Measurements from ENCODE around the gene ANKRD65. TPM values are rescaled to one million over a fixed set of nuclear protein-coding genes. Genes with fewer than 3 reads are reported as not detected.
"Not testable (repeated sequence)": the region's sequence is repeated elsewhere in the genome, so short reads cannot be mapped to it uniquely, and the experiment has no call there.

ANKRD65 gene
- total RNA-seq, 1 donor from 2014 or later = 11.9 TPM

DNA sequence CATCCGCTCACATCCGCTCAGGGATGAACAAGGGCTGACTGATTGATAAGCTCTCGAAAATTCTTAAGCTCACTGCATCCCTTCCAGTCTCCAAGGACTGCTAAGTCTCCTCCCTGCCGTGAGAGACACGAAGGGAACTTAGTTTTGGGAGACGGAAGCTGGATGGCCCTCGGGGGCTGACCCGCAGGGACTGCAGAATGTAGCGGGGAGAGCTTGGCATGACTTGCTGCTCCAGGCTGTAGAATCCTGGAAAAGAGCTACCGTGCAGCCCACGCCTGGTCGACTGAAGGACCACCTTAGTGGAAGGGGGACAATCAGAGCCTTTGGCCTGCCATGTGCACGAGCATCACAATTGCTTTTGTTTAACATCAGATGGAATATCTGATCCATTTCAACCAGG lies 5.3 kb downstream of the ANKRD65 start:
- no peak for ATAC-seq

DNA sequence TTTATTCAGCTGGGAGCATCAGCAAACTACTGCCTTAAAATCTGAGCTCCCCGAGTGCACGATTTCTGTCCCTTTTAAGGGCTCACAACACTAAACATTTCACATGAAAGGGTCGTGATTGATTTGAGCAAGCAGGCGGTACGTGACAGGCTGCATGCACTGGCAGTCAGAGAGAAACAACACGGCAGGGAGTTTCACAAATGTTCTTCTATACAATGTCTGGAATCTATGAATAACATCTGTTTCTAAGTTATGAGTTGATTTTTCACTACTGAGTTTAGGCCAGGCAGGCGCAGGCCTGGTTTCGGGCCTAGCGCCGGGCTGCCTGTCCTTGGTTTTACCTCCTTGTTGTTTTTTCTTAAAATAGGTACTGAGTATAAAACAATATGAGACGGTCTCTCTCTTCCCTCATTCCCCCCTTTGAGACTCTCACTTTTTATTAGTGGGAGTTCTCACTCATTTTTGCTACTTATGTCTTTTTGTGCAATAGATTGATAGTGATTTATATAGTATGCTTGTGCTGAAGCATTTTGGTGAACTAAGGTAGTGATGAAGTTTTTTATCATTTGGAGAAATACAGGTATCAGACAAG lies 8.7 kb downstream of the ANKRD65 start:
- not testable (repeated sequence) for ATAC-seq

DNA sequence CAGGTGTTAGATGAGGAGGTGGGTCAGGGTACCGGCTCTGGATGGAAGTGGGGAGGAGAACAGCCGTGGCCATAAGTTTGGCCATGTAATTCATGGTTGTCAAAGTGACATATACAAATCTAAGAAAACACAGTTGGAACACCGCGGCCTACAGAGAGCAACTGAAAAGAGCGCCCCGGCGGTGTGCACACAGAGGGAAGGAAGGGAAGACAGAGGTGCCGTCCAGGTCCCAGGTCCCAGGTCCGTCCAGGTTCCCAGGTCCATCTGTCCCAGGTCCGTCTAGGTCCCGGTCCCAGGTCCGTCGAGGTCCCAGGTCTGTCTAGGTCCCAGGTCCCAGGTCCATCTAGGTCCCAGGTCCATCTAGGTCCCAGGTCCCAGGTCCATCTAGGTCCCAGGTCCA lies 9.4 kb downstream of the ANKRD65 start:
- ATAC-seq = no peak

DNA sequence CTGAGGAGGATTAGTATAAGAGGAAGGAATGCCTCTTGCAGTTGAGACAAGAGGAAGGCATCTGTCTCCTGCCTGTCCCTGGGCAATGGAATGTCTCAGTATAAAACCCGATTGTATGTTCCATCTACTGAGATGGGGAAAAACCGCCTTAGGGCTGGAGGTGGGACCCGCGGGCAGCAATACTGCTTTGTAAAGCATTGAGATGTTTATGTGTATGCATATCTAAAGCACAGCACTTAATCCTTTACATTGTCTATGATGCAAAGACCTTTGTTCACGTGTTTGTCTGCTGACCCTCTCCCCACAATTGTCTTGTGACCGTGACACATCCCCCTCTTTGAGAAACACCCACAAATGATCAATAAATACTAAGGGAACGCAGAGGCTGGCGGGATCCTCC lies 10.8 kb downstream of the ANKRD65 start:
- ATAC-seq = not testable (repeated sequence)

DNA sequence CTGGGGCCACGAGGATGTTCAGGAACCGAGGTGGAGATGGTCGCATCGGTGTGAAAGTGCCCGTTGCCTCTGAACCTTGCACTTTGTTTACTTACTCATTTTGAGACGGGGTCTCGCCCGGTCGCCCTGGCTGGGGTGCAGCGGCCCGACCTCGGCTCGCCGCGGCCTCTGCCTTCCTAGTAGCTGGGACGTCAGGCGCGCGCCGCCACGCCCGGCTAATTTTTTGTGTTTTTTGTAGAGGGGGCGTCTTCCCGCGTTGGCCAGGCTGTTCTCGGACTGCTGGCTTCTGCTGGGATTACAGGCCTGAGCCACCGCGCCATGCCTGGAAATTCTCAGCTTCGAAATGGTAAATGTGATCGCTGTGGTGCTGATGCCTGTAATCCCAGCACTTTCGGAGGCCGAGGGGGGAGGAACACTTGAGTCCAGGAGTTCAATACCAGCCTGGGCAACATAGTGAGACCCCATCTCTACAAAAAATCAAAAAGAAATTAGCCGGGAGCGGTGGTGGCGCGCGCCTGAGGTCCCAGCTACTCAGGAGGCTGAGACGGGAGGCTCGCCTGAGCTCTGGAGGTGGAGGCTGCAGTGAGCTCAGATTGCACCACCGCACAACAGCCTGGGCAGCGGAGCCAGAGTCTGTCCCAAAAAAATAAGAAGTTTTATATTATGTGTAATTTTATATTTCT lies 13.3 kb downstream of the ANKRD65 start:
- peak; percentile 4 for ATAC-seq

DNA sequence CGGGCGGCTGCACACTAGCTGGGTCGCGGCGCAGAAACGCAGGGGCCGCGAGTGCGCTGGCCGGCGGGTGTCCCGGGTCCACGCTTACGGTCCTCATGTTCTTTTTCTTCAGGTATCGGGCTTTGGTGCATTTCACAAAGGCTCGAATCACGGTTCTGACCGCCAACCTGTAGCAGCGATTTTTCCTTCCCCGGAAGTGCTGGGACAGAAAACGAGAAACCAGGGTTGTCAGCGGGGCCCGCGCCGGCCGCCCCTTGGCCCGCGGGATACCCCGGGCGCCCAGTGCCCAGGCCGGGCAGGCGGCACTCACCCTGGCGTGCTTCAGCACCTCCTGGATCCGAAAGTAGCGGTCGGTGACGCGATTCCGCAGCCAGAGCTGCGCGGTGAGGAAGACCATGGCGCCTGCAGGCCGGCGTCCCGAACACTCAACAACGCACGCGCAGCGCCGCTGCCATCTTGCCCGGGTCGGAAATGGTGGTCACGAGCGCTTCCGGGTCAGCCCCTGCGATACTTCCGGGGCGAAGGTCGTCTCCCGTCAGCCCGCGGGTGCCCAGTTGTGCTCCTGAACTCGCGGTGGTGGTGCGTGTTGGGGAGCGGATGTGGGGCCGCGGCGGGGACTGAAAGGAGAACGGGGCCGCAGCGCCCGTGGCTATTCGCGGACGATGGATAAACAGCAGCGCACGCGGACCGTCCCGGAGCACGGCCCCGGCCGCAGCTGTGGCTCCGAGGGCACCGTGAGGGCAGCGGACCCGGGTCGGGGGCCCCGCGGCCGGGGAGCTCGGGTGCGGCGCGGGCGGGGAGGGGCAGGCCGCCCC lies 14.0 kb downstream of the ANKRD65 start, which contains the start of gene MRPL20:
TSS of gene MRPL20 (minus strand) at position 473 of the 815 bp plus-strand sequence. CDS start at position 397, 76 bp downstream.
- peak; percentile 95 for ATAC-seq

DNA sequence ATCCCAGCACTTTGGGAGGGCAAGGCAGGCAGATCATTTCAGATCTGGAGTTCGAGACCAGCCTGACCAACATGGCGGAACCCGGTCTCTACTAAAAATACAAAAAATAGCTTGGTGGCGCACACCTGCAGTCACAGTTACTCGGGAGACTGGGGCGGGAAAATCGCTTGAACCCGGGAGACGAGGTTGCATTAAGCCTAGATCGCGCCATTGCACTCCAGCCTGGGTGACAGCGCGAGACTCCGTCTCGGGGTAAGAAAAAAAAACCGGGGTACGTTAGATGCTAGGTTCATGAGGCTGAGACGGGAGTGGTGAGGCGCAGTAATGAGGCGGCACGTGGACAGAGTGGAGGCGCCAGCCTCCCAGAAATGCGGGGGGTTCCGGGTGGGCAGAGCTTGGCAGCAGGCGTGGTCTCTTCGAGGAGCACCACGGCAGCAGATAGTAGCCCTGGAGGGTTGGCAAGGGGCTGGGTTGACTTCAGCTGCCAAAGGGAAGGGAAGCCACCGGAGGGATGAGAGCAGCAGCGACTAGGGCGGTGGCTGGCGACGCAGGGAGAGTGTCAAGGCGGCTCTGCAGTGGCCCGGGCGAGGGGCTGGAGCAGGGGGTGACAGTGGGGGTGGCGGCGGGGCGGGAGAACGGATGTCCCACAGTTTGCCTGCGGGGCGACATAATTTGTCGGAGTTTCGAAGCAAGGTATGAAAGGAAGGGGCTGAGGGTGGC lies 14.8 kb downstream of the ANKRD65 start:
- ATAC-seq = peak; percentile 9

DNA sequence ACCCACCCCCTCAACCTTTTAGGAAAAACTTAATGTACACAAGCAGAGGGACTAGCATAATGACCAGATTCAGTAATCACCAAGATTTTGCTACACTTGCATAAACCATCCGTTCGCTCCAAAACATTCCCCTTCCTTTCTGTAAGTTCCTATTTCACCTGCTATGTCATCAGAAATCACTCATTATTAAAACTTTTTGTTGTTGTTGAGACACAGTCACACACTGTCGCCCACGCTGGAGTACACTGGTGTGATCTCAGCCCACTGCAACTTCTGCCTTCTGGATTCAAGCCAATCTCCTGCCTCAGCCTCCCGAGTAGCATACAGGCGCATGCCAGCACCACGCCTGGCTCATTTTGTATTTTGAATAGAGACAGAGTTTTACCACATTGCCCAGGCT lies 17.4 kb downstream of the ANKRD65 start:
- ATAC-seq = no peak

DNA sequence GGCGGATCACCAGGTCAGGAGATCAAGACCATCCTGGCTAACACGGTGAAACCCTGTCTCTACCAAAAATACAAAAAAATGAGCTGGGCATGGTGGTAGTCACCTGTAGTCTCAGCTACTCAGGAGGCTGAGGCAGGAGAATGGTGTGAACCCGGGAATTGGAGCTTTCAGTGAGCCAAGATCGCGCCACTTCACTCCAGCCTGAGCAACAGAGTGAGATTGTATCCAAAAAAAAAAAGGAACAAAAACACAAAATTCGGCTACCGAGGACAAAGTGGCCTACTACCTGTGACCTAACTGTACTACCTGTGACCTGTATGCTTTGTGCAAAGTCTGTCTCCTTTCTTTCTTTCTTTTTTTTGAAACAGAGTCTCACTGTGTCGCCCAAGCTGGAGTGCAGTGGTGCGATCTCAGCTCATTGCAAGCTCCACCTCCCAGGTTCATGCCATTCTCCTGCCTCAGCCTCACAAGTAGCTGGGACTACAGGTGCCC lies 18.1 kb downstream of the ANKRD65 start:
- not testable (repeated sequence) for ATAC-seq

DNA sequence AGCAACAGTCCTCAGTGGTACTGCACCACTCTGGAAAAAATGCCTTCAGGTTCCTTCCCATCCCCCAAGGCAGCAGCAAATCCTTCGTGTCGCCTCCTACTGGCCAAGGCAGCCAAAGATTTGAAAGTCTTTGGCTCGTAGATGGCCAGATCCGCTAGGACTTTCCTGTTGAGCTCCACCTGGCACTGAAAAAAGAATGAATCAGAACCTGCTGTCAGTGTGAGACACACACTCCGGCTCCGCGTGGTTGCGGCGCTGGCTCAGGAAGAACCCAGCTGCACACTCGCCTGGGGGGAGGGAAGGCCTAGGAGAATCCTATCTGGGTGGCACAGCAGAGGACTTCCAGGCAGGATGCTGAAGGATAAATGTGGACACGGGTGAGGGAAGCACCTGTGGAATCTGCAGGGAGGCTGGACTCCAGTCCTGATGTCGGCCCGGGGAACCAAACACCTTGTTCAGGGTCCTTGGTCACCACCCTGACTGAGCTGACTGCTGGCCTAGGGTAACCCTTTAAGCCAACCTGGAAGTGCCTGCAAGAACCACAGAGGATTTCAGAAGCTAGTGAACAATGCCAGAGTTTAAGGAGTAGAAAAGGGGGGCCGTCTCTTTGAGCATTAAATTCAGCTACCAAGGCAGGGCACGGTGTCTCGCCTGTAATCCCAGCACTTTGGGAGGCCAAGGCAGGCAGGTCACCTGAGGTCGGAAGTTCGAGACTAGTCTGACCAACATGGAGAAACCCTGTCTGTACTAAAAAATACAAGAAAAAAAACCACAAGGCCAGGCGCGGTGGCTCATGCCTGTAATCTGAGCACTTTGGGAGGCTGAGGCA lies 18.8 kb downstream of the ANKRD65 start:
- peak; percentile 29 for ATAC-seq

DNA sequence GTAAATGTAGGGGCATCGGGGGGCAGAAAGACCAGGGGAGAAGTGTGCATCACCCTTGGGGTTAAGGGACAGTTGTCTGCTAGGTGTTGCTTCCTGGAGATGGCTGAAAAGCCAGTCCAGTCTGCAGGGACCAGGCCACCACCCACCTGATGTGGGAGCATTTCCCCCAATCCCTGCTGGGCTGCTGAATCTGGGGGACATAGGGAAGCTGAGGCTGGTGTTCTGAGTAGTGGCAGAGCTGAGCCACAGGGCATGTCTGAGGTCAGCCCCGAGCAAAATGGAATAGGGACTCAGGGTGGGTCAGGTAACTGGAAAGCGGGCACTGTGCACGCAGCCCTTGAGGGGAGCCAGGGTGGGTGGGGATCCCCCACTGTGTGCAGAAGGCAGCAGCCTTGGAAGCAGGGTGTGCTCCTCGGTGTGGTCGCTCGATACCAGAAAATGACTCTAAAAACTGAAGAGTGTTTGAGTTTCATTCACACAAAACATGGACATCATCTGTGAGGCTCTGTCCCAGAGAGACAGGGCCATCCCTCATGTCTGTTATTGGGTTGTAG lies 19.5 kb downstream of the ANKRD65 start:
- ATAC-seq = no peak

DNA sequence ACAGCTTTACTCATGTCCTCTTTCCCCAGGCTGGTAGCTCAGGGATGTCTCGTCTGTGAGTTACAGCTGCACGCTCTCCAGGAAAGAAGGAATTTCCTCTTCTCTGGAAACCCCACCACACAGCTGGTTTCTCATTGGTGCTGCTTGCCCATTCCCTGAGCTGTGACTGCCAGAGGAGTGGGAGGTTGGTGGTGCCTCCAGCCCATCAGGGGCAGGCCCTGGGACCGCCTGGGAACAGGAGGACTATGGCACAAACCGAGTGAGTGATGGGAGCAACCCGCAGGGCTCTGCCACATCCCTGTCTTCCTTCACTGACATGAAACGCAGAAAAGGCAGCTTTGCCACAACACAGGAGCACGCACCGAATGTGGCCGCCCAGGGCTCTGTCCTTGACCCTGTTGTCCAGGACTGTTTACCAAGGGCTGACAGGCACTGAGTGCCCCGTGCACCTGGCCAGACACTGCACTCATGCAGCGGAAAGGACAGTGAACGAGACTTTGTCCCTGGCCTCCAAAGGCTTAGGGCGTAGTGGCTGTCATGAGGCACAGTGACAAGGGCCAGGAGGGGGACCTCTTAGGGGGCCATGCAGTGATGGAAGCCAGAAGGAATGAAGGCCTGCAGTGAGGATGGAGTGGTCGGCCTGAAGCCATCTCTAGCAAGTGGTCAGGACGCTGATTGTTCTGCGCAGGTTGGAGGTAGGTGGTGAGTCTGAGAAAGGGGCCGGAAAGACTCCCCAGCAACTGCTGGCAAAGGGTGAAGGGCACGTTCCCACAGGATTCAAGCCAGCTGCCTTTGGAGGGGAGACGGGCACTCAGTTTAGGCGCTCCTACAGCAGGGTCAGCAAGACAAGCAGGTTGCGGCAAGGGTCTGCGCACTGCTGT lies 20.3 kb downstream of the ANKRD65 start:
- ATAC-seq = no peak

DNA sequence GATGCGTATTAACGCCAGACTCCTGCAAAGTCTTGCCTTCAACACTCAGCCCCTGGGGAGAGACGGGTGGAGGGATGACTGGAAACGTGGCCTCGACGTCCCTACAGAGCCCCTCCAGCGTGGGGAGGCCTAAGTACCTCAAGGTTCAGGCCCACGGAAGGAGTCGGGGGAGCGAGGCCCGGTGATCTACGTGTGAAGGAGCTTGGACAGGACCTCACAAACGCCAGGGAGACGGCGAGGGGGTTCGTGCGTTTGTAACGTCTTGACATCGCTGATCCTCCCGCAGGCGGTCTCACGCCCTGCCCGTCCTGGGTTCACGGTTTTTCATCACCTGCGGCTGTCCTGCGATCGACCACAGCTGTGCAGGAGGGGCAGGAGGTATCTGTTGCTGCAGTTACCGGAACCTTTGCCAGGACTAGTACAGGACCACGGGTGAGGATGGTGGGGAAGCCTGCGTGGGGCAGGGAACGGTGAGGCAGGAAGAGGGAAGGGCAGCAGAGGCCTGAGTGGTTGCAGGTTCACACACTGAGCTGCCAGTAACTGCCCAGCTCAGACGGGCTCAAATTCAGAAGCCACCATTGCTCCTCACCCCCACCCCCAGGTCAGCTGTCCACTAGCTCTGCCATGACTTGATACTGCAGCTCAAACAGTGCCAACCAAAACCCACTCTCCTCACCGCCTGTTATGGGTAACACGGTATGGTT lies 21.1 kb downstream of the ANKRD65 start:
- ATAC-seq = peak; percentile 4

DNA sequence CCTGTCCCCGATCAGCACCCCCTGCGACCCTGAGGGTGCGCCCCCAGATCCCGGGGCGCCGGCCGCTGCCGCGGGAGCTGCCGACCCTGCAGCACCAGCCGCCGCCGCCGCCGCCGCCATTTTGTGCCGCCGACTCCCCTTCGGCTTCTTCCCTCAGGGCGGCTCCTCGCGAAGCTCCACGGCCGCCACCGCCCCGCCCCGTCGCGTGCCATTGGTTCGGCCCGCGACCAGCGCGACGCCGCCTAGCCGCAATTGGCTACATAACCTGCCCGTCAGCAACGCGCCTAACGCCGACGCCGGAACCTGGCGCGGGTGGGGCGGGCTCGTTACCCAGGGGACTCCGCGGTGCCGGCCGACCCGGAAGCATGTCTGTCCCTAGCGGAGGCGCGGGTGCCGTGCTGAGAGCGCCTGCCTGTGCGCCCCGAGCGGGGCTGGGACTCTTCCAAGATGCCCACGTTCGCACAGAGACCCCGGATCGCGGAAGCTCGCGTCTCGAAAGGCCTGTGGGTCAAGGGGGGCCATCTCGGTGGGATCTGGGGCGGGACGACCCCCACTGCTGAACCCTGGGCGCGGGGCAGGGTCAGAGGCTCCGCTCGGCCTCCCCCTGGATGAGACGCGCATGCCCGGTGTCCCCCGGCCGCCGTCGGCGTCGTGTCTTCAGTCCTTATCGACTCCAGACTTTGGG lies 21.7 kb downstream of the ANKRD65 start, which contains the start of gene CCNL2:
TSS of gene CCNL2 (minus strand) at position 149 of the 685 bp plus-strand sequence. CDS start at position 120, 29 bp downstream.
- peak; percentile 96 for ATAC-seq

DNA sequence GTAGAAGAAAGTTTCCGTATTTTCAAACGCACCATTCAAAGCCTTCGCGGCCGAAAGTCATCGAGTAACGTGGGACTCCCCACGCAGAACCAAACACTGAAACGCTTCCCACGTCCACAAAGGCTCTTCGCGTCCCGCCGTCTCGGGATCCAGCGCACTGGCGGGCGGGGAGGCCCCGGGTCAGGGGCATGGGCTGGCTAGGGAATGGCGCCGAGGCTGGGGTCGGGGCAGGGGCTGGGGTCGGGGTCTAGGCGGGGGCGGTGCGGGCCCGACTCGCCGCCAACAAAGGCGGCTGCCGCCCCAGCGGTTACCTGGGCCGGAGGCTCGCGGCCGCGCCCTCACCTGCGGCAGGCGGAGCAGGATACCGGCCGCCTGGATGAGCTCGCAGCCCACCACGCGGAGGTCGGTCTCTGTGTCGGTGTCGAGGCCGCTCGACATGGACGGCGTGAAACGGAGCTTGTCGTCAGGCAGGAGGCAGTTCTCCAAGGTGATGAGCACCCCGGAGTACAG lies 22.3 kb downstream of the ANKRD65 start:
- ATAC-seq = peak; percentile 0

DNA sequence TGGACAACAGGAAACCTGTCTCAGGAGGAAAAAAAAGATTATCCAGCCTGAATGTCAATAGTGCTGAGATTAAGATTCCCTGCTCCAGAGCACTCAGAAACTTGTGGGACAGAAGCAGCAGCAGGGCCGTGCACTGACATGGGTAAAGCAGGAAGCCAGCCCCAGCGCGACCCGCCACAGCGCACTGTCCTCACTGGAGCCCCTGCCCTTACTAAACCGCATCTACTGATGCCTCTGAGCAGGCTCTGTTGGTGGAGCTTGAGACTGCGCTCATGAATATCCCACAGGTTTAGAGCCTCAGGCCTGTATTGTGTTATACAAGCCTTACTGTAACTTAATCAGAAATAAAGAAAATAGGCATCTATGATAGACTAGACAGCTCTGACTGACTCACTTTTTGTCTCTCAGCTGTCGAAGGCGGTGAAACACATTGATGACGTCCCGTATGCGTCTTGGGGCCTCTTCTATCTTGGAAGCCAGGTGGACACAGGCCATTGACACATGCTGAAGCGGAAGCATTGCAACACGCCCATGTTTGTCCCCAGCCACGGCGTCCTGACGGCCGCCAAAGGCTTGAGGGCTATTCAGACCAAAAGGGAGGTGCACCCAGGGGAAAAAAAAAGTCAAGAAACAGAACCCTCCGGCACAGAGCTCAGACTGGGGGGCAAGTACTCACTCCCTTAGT lies 23.1 kb downstream of the ANKRD65 start:
- peak; percentile 8 for ATAC-seq

DNA sequence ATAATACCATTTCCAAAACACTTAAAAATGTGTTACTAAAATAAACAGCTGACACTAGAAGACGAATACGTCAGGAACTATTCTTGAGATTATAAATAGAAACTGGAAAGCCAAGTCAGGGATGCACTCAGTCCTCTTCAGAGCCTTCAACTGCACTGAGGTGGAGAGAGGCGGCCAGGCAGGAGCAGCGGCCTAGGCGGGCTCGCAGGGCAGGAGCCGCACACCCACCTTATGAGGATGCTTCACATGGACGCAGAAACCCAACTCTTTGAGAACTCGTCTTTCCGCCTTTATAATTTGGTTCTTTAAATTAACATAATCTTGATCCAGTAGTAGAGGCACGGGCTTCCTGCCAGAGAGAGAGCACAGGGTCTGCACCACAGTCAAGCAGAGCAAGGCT lies 25.9 kb downstream of the ANKRD65 start:
- no peak for ATAC-seq

DNA sequence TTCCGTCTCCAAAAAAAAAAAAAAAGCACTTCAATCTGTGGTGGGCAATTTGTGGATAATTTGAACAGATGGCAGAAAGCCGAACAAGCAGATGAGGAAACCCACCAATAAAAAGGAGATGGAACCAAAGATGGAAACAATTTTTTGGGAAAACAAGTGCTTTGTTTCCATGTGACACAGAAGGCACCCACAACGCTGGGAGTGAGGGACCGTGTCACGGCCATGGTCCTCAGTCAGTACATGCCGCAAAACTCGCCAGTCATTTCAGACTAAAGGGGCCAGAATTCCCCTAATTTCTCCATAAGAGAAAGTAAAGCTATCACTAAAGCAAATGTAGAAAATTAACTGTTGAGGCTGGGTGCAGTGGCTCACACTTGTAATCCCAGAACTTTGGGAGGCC lies 27.0 kb downstream of the ANKRD65 start:
- ATAC-seq = no peak

Data from esophagus mucosa (tissue), 1 donor.